Neuronal stem cell (in vitro differentiated cells): ENCODE data around the gene ZNF70.

Experiments
- DNase-seq: peaks from one replicate; pipeline ENCODE4 v3.0.0-alpha.2; 2013; ENCODE audit warnings: low spot score
- H2AFZ ChIP-seq: one replicate; pipeline ENCODE4 v1.6.1; 2013; ENCODE audit warnings: mild to moderate bottlenecking, low read length, inconsistent platforms
- H2AK5ac ChIP-seq: 2 replicates; pipeline ENCODE4 v1.6.1; 2013; ENCODE audit warnings: low read depth, mild to moderate bottlenecking, inconsistent platforms, low read length, moderate library complexity, mixed read lengths
- H2BK120ac ChIP-seq: 2 replicates; pipeline ENCODE4 v1.6.1; 2013; ENCODE audit warnings: low read depth, mild to moderate bottlenecking, inconsistent platforms, low read length, moderate library complexity, mixed read lengths
- H2BK12ac ChIP-seq: one replicate; pipeline ENCODE4 v1.6.1; 2013; ENCODE audit warnings: low read length, inconsistent platforms
- H2BK15ac ChIP-seq: 2 replicates; pipeline ENCODE4 v1.6.1; 2013; ENCODE audit warnings: mild to moderate bottlenecking, low read length, inconsistent platforms, mixed read lengths
- H2BK5ac ChIP-seq: one replicate; pipeline ENCODE4 v1.6.1; 2013; ENCODE audit warnings: inconsistent platforms, mild to moderate bottlenecking, low read length, moderate library complexity
- H3K14ac ChIP-seq: one replicate; pipeline ENCODE4 v1.6.1; 2013; ENCODE audit warnings: low read length, inconsistent platforms
- H3K18ac ChIP-seq: 2 replicates; pipeline ENCODE4 v1.6.1; 2013; ENCODE audit warnings: low read length, inconsistent platforms
- H3K23ac ChIP-seq: 2 replicates; pipeline ENCODE4 v1.6.1; 2013; ENCODE audit warnings: low read depth, mild to moderate bottlenecking, mixed read lengths, low read length, inconsistent platforms; ENCODE audit not compliant: poor library complexity
- H3K27ac ChIP-seq: replicated peaks from 3 replicates; pipeline ENCODE4 v1.5.1; 2013; ENCODE audit warnings: low read length, inconsistent platforms
- H3K27me3 ChIP-seq, 3 experiments: 2 replicates each; pipeline ENCODE4 v1.6.1; 2013; ENCODE audit warnings: low read length in 3 of 3, mild to moderate bottlenecking in 2 of 3, inconsistent platforms in 1 of 3, low read depth in 1 of 3, mixed read lengths in 1 of 3, moderate library complexity in 1 of 3; ENCODE audit not compliant: control insufficient read depth in 3 of 3, insufficient read depth in 3 of 3
- H3K36me3 ChIP-seq, 2 donors: replicated peaks in 1 of 2; 2 replicates each; pipeline ENCODE4 v1.6.1; 2013; ENCODE audit warnings: low read length in 2 of 2; ENCODE audit not compliant: control insufficient read depth in 2 of 2, insufficient read depth in 2 of 2
- H3K4ac ChIP-seq: 2 replicates; pipeline ENCODE4 v1.6.1; 2013; ENCODE audit warnings: inconsistent platforms, mild to moderate bottlenecking, low read length, moderate library complexity
- H3K4me1 ChIP-seq, 2 donors: 1 replicate in 1 of 2; 2 replicates in 1 of 2; pipeline ENCODE4 v1.6.1; 2013; ENCODE audit warnings: low read length in 2 of 2, low read depth in 1 of 2; ENCODE audit not compliant: control insufficient read depth in 2 of 2, insufficient read depth in 1 of 2
- H3K4me2 ChIP-seq: one replicate; pipeline ENCODE4 v1.6.1; 2013; ENCODE audit warnings: mild to moderate bottlenecking, low read length, inconsistent platforms; ENCODE audit not compliant: insufficient read depth, poor library complexity, severe bottlenecking
- H3K4me3 ChIP-seq, 2 donors: 2 replicates each; pipeline ENCODE4 v1.5.1; 2013; ENCODE audit warnings: low read length in 2 of 2, mild to moderate bottlenecking in 2 of 2, inconsistent platforms in 1 of 2, moderate library complexity in 1 of 2
- H3K79me1 ChIP-seq: one replicate; pipeline ENCODE4 v1.6.1; 2013; ENCODE audit warnings: low read depth, mild to moderate bottlenecking, inconsistent platforms, low read length, moderate library complexity
- H3K9ac ChIP-seq: one replicate; pipeline ENCODE4 v1.6.1; 2013; ENCODE audit warnings: mild to moderate bottlenecking, low read depth, low read length, inconsistent platforms; ENCODE audit not compliant: poor library complexity
- H3K9me3 ChIP-seq, 2 donors: replicated peaks in 1 of 2; 2 replicates each; pipeline versions ENCODE3 to v1.6.1; 2013; ENCODE audit warnings: low read length in 2 of 2, mild to moderate bottlenecking in 2 of 2, inconsistent platforms in 1 of 2, low read depth in 1 of 2, mixed read lengths in 1 of 2, moderate library complexity in 1 of 2; ENCODE audit not compliant: control insufficient read depth in 2 of 2, insufficient read depth in 1 of 2
- H4K8ac ChIP-seq: one replicate; pipeline ENCODE4 v1.6.1; 2013; ENCODE audit warnings: low read depth, mild to moderate bottlenecking, inconsistent platforms, low read length, moderate library complexity
- H4K91ac ChIP-seq: one replicate; pipeline ENCODE4 v1.6.1; 2013; ENCODE audit warnings: low read length, low read depth, mild to moderate bottlenecking, inconsistent platforms; ENCODE audit not compliant: poor library complexity
- WGBS, 2 donors: extraction: QIAGEN DNeasy Blood & Tissue Kit; methylation state at CpG; one replicate each; pipeline ENCODE4 v1.1.7; 2013; ENCODE audit warnings: missing lambda C conversion rate in 2 of 2, mixed read lengths in 1 of 2; ENCODE audit not compliant: insufficient read length in 2 of 2, insufficient replicate concordance in 1 of 2; ENCODE audit errors: extremely low coverage in 2 of 2; 5-methylcytosine and 5-hydroxymethylcytosine counted together

The ZNF70 gene

DNA sequence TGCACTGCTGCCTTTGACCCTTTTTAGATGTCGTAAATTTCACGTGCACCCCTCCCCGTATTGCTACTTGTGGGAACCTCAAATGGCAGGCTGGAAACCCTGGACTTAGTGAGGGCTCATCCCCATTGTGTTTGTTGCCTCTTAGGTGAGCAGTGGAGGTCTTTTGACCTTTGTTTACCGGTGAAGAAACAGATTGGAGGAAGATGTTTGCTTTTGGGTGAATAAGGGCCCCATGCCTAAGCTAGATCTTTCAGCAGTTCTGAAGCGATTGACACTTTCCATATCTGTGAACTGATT, 36.6 kb upstream of the ZNF70 start:
- Histone ChIP-seq H2BK12ac (no peak overlapping the region), H2BK5ac (no peak overlapping the region), H2AFZ (peak overlapping the region; percentile 96), H2BK120ac (no peak overlapping the region), H4K8ac (no peak overlapping the region), H3K79me1 (peaks cover 13% of the 10 kb centered on the region), H3K23ac (peak overlapping the region; percentile 98), H4K91ac (no peak overlapping the region), H2AK5ac (no peak overlapping the region), H3K4me2 (peak overlapping the region; percentile 45), H3K4me3 (peak overlapping the region; percentile 71 to 95), H3K14ac (no peak overlapping the region), H3K4ac (no peak overlapping the region), H3K9me3 (no peaks in the 10 kb centered on the region), H3K27me3 (no peaks in the 10 kb centered on the region), H3K27ac (no peak overlapping the region), H3K36me3 (peaks cover 6 to 42% of the 10 kb centered on the region in 2 donors), H3K4me1 (peaks cover 6 to 11% of the 10 kb centered on the region in 2 donors), H2BK15ac (no peak overlapping the region), H3K9ac (peak overlapping the region; percentile 26), H3K18ac (no peak overlapping the region)
- DNase-seq, result no peak
- WGBS, 2 donors, result no CpG with 5 or more reads among the region's 5 CpGs

DNA sequence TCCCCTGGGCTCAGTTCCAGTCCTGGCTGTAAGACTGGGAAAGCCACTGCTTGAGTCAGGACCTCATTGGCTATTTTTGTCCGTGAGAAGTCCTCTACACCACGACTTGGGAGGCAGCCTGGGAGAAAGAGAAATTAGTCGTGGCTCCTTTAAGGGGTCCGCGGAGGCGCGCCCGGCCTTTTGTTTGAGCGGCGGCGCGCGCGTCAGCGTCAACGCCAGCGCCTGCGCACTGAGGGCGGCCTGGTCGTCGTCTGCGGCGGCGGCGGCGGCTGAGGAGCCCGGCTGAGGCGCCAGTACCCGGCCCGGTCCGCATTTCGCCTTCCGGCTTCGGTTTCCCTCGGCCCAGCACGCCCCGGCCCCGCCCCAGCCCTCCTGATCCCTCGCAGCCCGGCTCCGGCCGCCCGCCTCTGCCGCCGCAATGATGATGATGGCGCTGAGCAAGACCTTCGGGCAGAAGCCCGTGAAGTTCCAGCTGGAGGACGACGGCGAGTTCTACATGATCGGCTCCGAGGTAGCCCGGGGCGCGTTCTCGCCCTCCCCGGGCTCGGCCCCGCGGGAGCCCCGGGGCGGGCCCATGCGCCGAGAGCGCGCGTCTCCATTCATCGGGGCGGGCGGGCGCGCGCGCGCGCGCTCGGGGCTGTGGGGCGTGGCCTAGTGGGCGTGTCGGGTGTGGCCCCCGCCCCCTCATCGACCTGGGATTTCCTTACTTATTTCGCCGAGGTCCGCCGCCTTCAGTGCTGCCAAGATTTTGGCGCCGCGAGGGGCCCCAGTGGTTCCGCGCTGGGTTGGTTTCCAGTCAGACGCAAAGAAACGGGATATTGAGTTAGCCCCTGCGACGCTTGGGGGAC, 36.1 kb upstream of the ZNF70 start, which contains the start of gene SMARCB1:
TSS of gene SMARCB1 (plus strand) at position 215 of the 848 bp plus-strand sequence. CDS start at position 419, 204 bp downstream.
- Histone ChIP-seq H3K79me1 (peaks cover 10% of the 10 kb centered on the region), H3K4me3 (peak within 1 kb of the TSS; percentile 71 to 95), H2BK120ac (peak within 1 kb of the TSS; percentile 93), H2AFZ (peak within 1 kb of the TSS; percentile 96), H4K8ac (peak within 1 kb of the TSS; percentile 26), H2BK12ac (peak within 1 kb of the TSS; percentile 8), H2AK5ac (peak within 1 kb of the TSS; percentile 97), H3K23ac (peak within 1 kb of the TSS; percentile 98), H3K36me3 (peaks cover 4 to 36% of the 10 kb centered on the region in 2 donors), H3K9me3 (no peaks in the 10 kb centered on the region), H4K91ac (peak within 1 kb of the TSS; percentile 98), H2BK5ac (peak within 1 kb of the TSS; percentile 100), H3K27me3 (no peaks in the 10 kb centered on the region), H3K27ac (peak within 1 kb of the TSS; percentile 99), H3K18ac (peak within 1 kb of the TSS; percentile 100), H3K4me1 (peaks cover 6 to 11% of the 10 kb centered on the region in 2 donors), H2BK15ac (peak within 1 kb of the TSS; percentile 55), H3K4ac (peak within 1 kb of the TSS; percentile 100), H3K9ac (peak within 1 kb of the TSS; percentile 97), H3K14ac (peak within 1 kb of the TSS; percentile 97), H3K4me2 (peak within 1 kb of the TSS; percentile 54)
- peak; percentile 88 for DNase-seq
- WGBS, 2 donors, result no CpG with 5 or more reads among the region's 97 CpGs

DNA sequence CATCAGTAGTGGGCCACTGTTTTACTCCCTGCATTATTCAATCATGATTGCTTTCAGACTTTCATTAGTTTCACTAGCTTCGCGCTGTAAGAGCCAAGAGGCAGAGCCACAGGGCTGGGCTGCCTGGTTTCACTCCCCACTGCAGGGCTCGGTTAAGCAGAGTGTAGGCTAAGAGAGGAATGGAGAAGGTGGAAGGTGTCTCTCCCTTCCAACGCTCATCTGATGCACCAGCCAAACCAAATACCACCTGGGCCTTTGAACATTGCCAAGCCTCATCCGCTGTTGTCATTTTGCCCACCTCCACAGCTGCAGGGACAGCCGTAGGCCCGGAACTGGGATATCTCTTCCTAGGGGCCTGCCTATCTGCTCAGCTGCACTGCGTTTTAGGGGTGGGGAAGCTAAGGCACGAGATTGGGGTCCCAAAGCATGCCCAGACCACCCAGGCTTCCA, 35.4 kb upstream of the ZNF70 start:
- peak overlapping the region; percentile 8 for H2BK12ac ChIP-seq
- peaks cover 6% of the 10 kb centered on the region for H3K79me1 ChIP-seq
- H4K91ac ChIP-seq, result no peak overlapping the region
- peak overlapping the region; percentile 96 for H2AFZ ChIP-seq
- no peak overlapping the region for H2BK120ac ChIP-seq
- H3K4me3 ChIP-seq, result peak overlapping the region; percentile 42 to 71
- no peaks in the 10 kb centered on the region for H3K9me3 ChIP-seq
- peak overlapping the region; percentile 61 for H3K18ac ChIP-seq
- no peak overlapping the region for H3K4ac ChIP-seq
- H2BK5ac ChIP-seq, result no peak overlapping the region
- peaks cover 0 to 29% of the 10 kb centered on the region in 2 donors for H3K36me3 ChIP-seq
- no peak for DNase-seq
- peak overlapping the region; percentile 1 for H2BK15ac ChIP-seq
- no peak overlapping the region for H2AK5ac ChIP-seq
- no peak overlapping the region for H3K23ac ChIP-seq
- peaks cover 6 to 11% of the 10 kb centered on the region in 2 donors for H3K4me1 ChIP-seq
- H4K8ac ChIP-seq, result peak overlapping the region; percentile 26
- peak overlapping the region; percentile 54 for H3K4me2 ChIP-seq
- WGBS, 2 donors, result no CpG with 5 or more reads among the region's 9 CpGs
- peak overlapping the region; percentile 57 for H3K27ac ChIP-seq
- no peak overlapping the region for H3K14ac ChIP-seq
- no peaks in the 10 kb centered on the region for H3K27me3 ChIP-seq
- H3K9ac ChIP-seq, result peak overlapping the region; percentile 78

DNA sequence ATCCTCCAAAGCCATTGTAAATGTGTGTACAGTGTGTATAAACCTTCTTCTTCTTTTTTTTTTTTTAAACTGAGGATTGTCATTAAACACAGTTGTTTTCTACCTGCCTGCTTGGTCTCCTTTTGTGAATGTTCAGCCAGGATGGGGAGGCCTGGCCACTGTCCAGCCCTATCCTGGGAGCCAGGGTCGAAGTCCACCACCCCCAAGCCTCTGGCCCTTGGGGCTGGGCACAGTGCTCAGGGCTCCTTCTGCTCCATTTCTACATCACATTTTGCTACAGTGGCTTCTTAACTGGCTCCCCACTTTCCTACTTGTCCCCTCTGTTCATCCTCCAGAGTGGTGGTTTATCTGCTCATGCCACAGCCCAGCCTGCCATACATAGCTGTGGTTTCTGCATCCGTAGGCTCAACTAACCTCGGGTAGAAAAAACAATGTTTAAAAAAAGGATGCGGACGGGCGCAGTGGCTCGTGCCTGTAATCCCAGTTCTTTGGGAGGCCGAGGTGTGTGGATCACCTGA, 33.4 kb upstream of the ZNF70 start:
- Histone ChIP-seq H3K79me1 (peaks cover 6% of the 10 kb centered on the region), H3K9me3 (no peaks in the 10 kb centered on the region), H3K18ac (no peak overlapping the region), H3K9ac (no peak overlapping the region), H3K27me3 (no peaks in the 10 kb centered on the region), H3K36me3 (peaks cover 0 to 13% of the 10 kb centered on the region in 2 donors), H3K23ac (no peak overlapping the region), H3K4me3 (no peak overlapping the region), H4K8ac (no peak overlapping the region), H2AFZ (no peak overlapping the region), H2BK120ac (no peak overlapping the region), H4K91ac (no peak overlapping the region), H3K4me1 (peaks cover 6 to 11% of the 10 kb centered on the region in 2 donors), H2BK5ac (no peak overlapping the region), H3K4ac (no peak overlapping the region), H2AK5ac (no peak overlapping the region), H3K4me2 (no peak overlapping the region), H2BK12ac (no peak overlapping the region), H2BK15ac (peak overlapping the region; percentile 78), H3K14ac (no peak overlapping the region), H3K27ac (no peak overlapping the region)
- DNase-seq, result no peak
- no CpG with 5 or more reads among the region's 8 CpGs for WGBS, 2 donors
